Measurements from ENCODE around the gene CCDC180.

- no peak for TF ChIP-seq EZH2 (IDR thresholded peaks at IDR 0.05; ENCODE audit: borderline replicate concordance, low read length)
- TF ChIP-seq CTCF (conservative IDR thresholded peaks at IDR 0.05 in 1 of 2, IDR thresholded peaks at IDR 0.05 in 1 of 2; ENCODE audit: extremely low read depth in 1 of 2, insufficient read depth in 1 of 2, low read depth in 1 of 2, low read length in 2 of 2) = no peak
Measured at GRCh38 chr9:97332993-97333392, 25.5 kb downstream of the CCDC180 start.

Data from mammary epithelial cell (primary cell).